IMR-90 (cell line): Measurements from ENCODE around the gene ZDHHC14. TPM values are rescaled to one million over a fixed set of nuclear protein-coding genes. Genes with fewer than 3 reads are reported as not detected.

ENCODE experiments used
- ATAC-seq: fragments of 200-7000 bp; cut with Tn5 transposase; 2 replicates; pipeline ENCODE4 v1.9.1; 2020; ENCODE audit warnings: low read depth, mild to moderate bottlenecking, moderate library complexity
- BruUV-seq: library from RNA; stranded (reverse); fragments of 400-500 nt; replicated peaks from 2 replicates; lab custom pipeline; 2021; lab: Mats Ljungman, UMichigan
- CTCF ChIA-PET: fragments of 300-600 bp; formaldehyde crosslinking; extraction: SDS; loops from one replicate; lab custom pipeline; 2021; ENCODE audit warnings: antibody characterized with exemption; lab: Yijun Ruan, JAX
- POLR2A ChIA-PET: fragments of 300-600 bp; sonication (Branson Sonifier 250); formaldehyde crosslinking; loops from one replicate; lab custom pipeline; 2022; ENCODE audit warnings: antibody characterized with exemption; ENCODE audit not compliant: unreplicated experiment; lab: Charles Lee
- DNase-seq: peaks from one replicate; pipeline ENCODE4 v3.0.0; 2013
- H2AFZ ChIP-seq: replicated peaks from 2 replicates; pipeline ENCODE3; 2013; ENCODE audit warnings: low read length, mild to moderate bottlenecking; ENCODE audit not compliant: poor library complexity
- H2AK5ac ChIP-seq: 2 replicates; pipeline ENCODE4 v1.6.1; 2013; ENCODE audit warnings: low read depth, low read length, inconsistent platforms
- H2AK9ac ChIP-seq: replicated peaks from 2 replicates; pipeline ENCODE3; 2013; ENCODE audit warnings: mild to moderate bottlenecking, low read depth, low read length, moderate library complexity; ENCODE audit not compliant: poor library complexity
- H2BK120ac ChIP-seq: 2 replicates; pipeline ENCODE4 v1.6.1; 2013; ENCODE audit warnings: low read depth, low read length, inconsistent platforms
- H2BK15ac ChIP-seq: 3 replicates; pipeline ENCODE4 v1.6.1; 2013; ENCODE audit warnings: low read depth, low read length, inconsistent platforms
- H2BK20ac ChIP-seq: 2 replicates; pipeline ENCODE4 v1.6.1; 2013; ENCODE audit warnings: low read depth, mild to moderate bottlenecking, inconsistent platforms, low read length, moderate library complexity
- H2BK5ac ChIP-seq: 2 replicates; pipeline ENCODE4 v1.6.1; 2013; ENCODE audit warnings: mild to moderate bottlenecking, low read depth, low read length, inconsistent platforms; ENCODE audit not compliant: poor library complexity, severe bottlenecking
- H3K14ac ChIP-seq: replicated peaks from 2 replicates; pipeline ENCODE4 v1.6.1; 2013; ENCODE audit warnings: low read depth, low read length, inconsistent platforms
- H3K18ac ChIP-seq: 2 replicates; pipeline ENCODE4 v1.6.1; 2013; ENCODE audit warnings: low read depth, low read length, control low read depth
- H3K23ac ChIP-seq: 2 replicates; pipeline ENCODE4 v1.6.1; 2013; ENCODE audit warnings: low read depth, low read length, inconsistent platforms
- H3K27ac ChIP-seq: 2 replicates; pipeline ENCODE4 v1.5.1; 2013; ENCODE audit warnings: mild to moderate bottlenecking, control low read depth, low read length; ENCODE audit not compliant: insufficient read depth
- H3K27me3 ChIP-seq: 2 replicates; pipeline ENCODE4 v1.6.1; 2013; ENCODE audit warnings: low read length; ENCODE audit not compliant: control insufficient read depth, insufficient read depth
- H3K36me3 ChIP-seq: 2 replicates; pipeline ENCODE4 v1.6.1; 2013; ENCODE audit warnings: low read length, mixed read lengths; ENCODE audit not compliant: control insufficient read depth, insufficient read depth
- H3K4ac ChIP-seq: 2 replicates; pipeline ENCODE4 v1.6.1; 2013; ENCODE audit warnings: low read depth, low read length, inconsistent platforms
- H3K4me1 ChIP-seq: 2 replicates; pipeline ENCODE4 v1.6.1; 2013; ENCODE audit warnings: low read length, mixed read lengths; ENCODE audit not compliant: control insufficient read depth, insufficient read depth
- H3K4me2 ChIP-seq: 2 replicates; pipeline ENCODE4 v1.6.1; 2013; ENCODE audit warnings: low read depth, mild to moderate bottlenecking, control low read depth, low read length, moderate library complexity
- H3K4me3 ChIP-seq: 2 replicates; pipeline ENCODE4 v1.5.1; 2013; ENCODE audit warnings: low read depth, mild to moderate bottlenecking, control low read depth, low read length, moderate library complexity; ENCODE audit not compliant: insufficient read depth
- H3K56ac ChIP-seq: 2 replicates; pipeline ENCODE4 v1.6.1; 2013; ENCODE audit warnings: low read length, inconsistent platforms; ENCODE audit not compliant: insufficient read depth; ENCODE audit errors: extremely low read depth
- H3K79me1 ChIP-seq, 2 experiments: 2 replicates each; pipeline ENCODE4 v1.6.1; 2013; ENCODE audit warnings: low read length in 2 of 2, inconsistent platforms in 1 of 2, low read depth in 1 of 2
- H3K9ac ChIP-seq: 2 replicates; pipeline ENCODE4 v1.6.1; 2013; ENCODE audit warnings: low read depth, low read length, control low read depth
- H3K9me1 ChIP-seq: 2 replicates; pipeline ENCODE4 v1.6.1; 2013; ENCODE audit warnings: low read length, inconsistent platforms; ENCODE audit not compliant: insufficient read depth
- H3K9me3 ChIP-seq: 2 replicates; pipeline ENCODE4 v1.6.1; 2013; ENCODE audit warnings: low read length; ENCODE audit not compliant: control insufficient read depth, insufficient read depth
- H4K20me1 ChIP-seq: 2 replicates; pipeline ENCODE4 v1.6.1; 2013; ENCODE audit warnings: low read length, inconsistent platforms; ENCODE audit not compliant: insufficient read depth
- H4K5ac ChIP-seq: 2 replicates; pipeline ENCODE4 v1.6.1; 2013; ENCODE audit warnings: mild to moderate bottlenecking, low read depth, low read length, control low read depth
- H4K8ac ChIP-seq, 2 experiments: 2 replicates each; pipeline ENCODE4 v1.6.1; 2013; ENCODE audit warnings: low read depth in 2 of 2, low read length in 2 of 2, control low read depth in 1 of 2, inconsistent platforms in 1 of 2
- H4K91ac ChIP-seq: 2 replicates; pipeline ENCODE4 v1.6.1; 2013; ENCODE audit warnings: low read depth, low read length, inconsistent platforms; ENCODE audit not compliant: insufficient read depth
- BHLHE40 ChIP-seq: fragments of 150-350 bp; IDR thresholded peaks from 2 replicates; pipeline ENCODE4 v1.6.1; 2016; ENCODE audit warnings: mild to moderate bottlenecking, low read depth, low read length
- CEBPB ChIP-seq: IDR thresholded peaks from 2 replicates; pipeline ENCODE4 v1.6.1; 2012; ENCODE audit warnings: low read depth, low read length, improper control_type of control experiment
- CHD1 ChIP-seq: IDR thresholded peaks from 2 replicates; pipeline ENCODE4 v1.6.1; 2012; ENCODE audit warnings: low read depth, low read length, improper control_type of control experiment
- CTCF ChIP-seq: conservative IDR thresholded peaks from 2 replicates; pipeline ENCODE4 v1.5.1; 2012; ENCODE audit warnings: mild to moderate bottlenecking, low read depth, low read length, improper control_type of control experiment
- ELK1 ChIP-seq: fragments of 150-350 bp; IDR thresholded peaks from 2 replicates; pipeline ENCODE4 v1.6.1; 2016; ENCODE audit warnings: low read depth, mild to moderate bottlenecking, low read length, moderate library complexity, borderline replicate concordance
- FOS ChIP-seq: fragments of 150-350 bp; IDR thresholded peaks from 2 replicates; pipeline ENCODE4 v1.6.1; 2016; ENCODE audit warnings: low read depth, low read length
- MAFK ChIP-seq: IDR thresholded peaks from 2 replicates; pipeline ENCODE4 v1.6.1; 2012; ENCODE audit warnings: low read depth, low read length, improper control_type of control experiment
- MAZ ChIP-seq: IDR thresholded peaks from 2 replicates; pipeline ENCODE4 v1.6.1; 2012; ENCODE audit warnings: low read depth, mild to moderate bottlenecking, low read length, improper control_type of control experiment, moderate library complexity, borderline replicate concordance
- MXI1 ChIP-seq: IDR thresholded peaks from 2 replicates; pipeline ENCODE4 v1.6.1; 2012; ENCODE audit warnings: low read depth, mild to moderate bottlenecking, low read length, moderate library complexity, borderline replicate concordance
- NFE2L2 ChIP-seq: fragments of 150-350 bp; IDR thresholded peaks from 2 replicates; pipeline ENCODE4 v1.6.1; 2016; ENCODE audit warnings: low read depth, mild to moderate bottlenecking, low read length
- POLR2A ChIP-seq: IDR thresholded peaks from 2 replicates; pipeline ENCODE4 v1.6.1; 2012; ENCODE audit warnings: mild to moderate bottlenecking, low read depth, low read length
- RAD21 ChIP-seq: IDR thresholded peaks from 2 replicates; pipeline ENCODE4 v1.6.1; 2012; ENCODE audit warnings: low read length, improper control_type of control experiment
- RFX5 ChIP-seq: IDR thresholded peaks from 2 replicates; pipeline ENCODE4 v1.8.0; 2012; ENCODE audit warnings: low read depth, mild to moderate bottlenecking, low read length, moderate library complexity
- SMC3 ChIP-seq: fragments of 150-350 bp; IDR thresholded peaks from 2 replicates; pipeline ENCODE4 v1.6.1; 2016; ENCODE audit warnings: low read depth, mild to moderate bottlenecking, antibody characterized with exemption, low read length, moderate library complexity
- USF2 ChIP-seq: fragments of 150-350 bp; IDR thresholded peaks from 2 replicates; pipeline ENCODE4 v1.6.1; 2017; ENCODE audit warnings: mild to moderate bottlenecking, antibody characterized with exemption, low read length, low read depth
- WGBS, 2 experiments: methylation state at CpG; one replicate each; pipeline versions ENCODE4 v1.1.5 to v1.1.7; 2013; ENCODE audit warnings: missing lambda C conversion rate in 2 of 2; ENCODE audit not compliant: insufficient read length in 1 of 2; ENCODE audit errors: extremely low coverage in 2 of 2; 5-methylcytosine and 5-hydroxymethylcytosine counted together
- dilution Hi-C: fragments of 300-500 bp; cut with HindIII; formaldehyde crosslinking; loops from one replicate; pipeline ENCODE4 v1.14.3; 2018; ENCODE audit warnings: low sequenced_read_pairs; ENCODE audit not compliant: unreplicated experiment
- in situ Hi-C: fragments of 300-500 bp; cut with MboI; formaldehyde crosslinking; loops from 3 replicates; pipeline ENCODE4 v1.14.3; 2019; ENCODE audit warnings: low sequenced_read_pairs, inconsistent platforms, mixed read lengths
- intact Hi-C: fragments of 100-400 bp; cut with micrococcal nuclease; formaldehyde crosslinking; loops from 2 replicates; pipeline ENCODE4 v1.10.0; 2022
- polyA plus RNA-seq, 3 experiments: library from polyadenylated mRNA; depleted of rRNA; stranded (reverse); fragments of >200 nt; gene quantifications; 2 replicates each; pipeline ENCODE4 v1.2.3, GENCODE V29; 2012; ENCODE audit warnings: low replicate concordance in 1 of 3
- total RNA-seq: library from RNA; depleted of rRNA; stranded (reverse); fragments of >200 nt; gene quantifications from 2 replicates; pipeline ENCODE4 v1.2.3, GENCODE V29; 2012

The ZDHHC14 gene
- total and polyA plus RNA-seq, 2 of the 4 experiments (the other 2 are of a cell fraction): 0.90 to 2.0 TPM

- H4K20me1 ChIP-seq: no peaks in the 10 kb centered on the region
- 86% methylated on average over 3 of the region's 8 CpGs; no CpG with 5 or more reads in 1 of the 2 experiments for WGBS, 2 experiments
- no peak overlapping the region for H3K27ac ChIP-seq
- intact Hi-C loops: no loop called here
- peaks cover 5% of the 10 kb centered on the region; the same call in 1 of the 2 replicates for H3K4me1 ChIP-seq
- ChIA-PET CTCF (no interaction called here), POLR2A (no interaction called here)
- no peaks in the 10 kb centered on the region for H3K9me3 ChIP-seq
- H3K18ac ChIP-seq: no peak overlapping the region
- H2AK5ac ChIP-seq: no peak overlapping the region
- dilution Hi-C loops: no loop called here
- H4K8ac ChIP-seq: no peak overlapping the region
- no peak overlapping the region for H2BK120ac ChIP-seq
- no peak overlapping the region for H3K9ac ChIP-seq
- no peak overlapping the region for H3K4me2 ChIP-seq
- ATAC-seq: no peak
- H2BK15ac ChIP-seq: no peak overlapping the region
- H3K23ac ChIP-seq: no peak overlapping the region
- H3K79me1 ChIP-seq: no peaks in the 10 kb centered on the region
- no peak overlapping the region for H2BK20ac ChIP-seq
- no peak overlapping the region for H3K4me3 ChIP-seq
- H4K91ac ChIP-seq: no peak overlapping the region
- no peaks in the 10 kb centered on the region; the same call in 1 of the 2 replicates for H3K27me3 ChIP-seq
- H3K4ac ChIP-seq: no peak overlapping the region
- no TSS peak for BruUV-seq
- no peak overlapping the region for H2AFZ ChIP-seq
- H2BK5ac ChIP-seq: no peak overlapping the region
- no peak for DNase-seq
- no peak overlapping the region for H3K14ac ChIP-seq
- in situ Hi-C loops: no loop called here
- H2AK9ac ChIP-seq: no peak overlapping the region
- TF ChIP-seq FOS (no peak), CEBPB (no peak), USF2 (no peak), MAZ (no peak), NFE2L2 (no peak), SMC3 (no peak), ELK1 (no peak), MXI1 (no peak), CHD1 (no peak), MAFK (no peak), POLR2A (no peak), BHLHE40 (no peak), CTCF (no peak), RAD21 (no peak), RFX5 (no peak)
- no peak overlapping the region for H3K56ac ChIP-seq
- H3K36me3 ChIP-seq: no peaks in the 10 kb centered on the region
- no peak overlapping the region for H4K5ac ChIP-seq
- H3K9me1 ChIP-seq: no peaks in the 10 kb centered on the region
Observed at GRCh38 chr6:157547112-157547511, 166.1 kb downstream of the ZDHHC14 start.
